GM20000 (cell line): Measurements from ENCODE around the gene NFIC.
"Not testable (repeated sequence)": the region's sequence is repeated elsewhere in the genome, so short reads cannot be mapped to it uniquely, and the experiment has no call there.

Source experiments
- DNase-seq: peaks from one replicate; pipeline ENCODE4 v3.0.0; 2012; ENCODE audit warnings: low spot score
- CTCF ChIP-seq: IDR thresholded peaks from 2 replicates; pipeline ENCODE4 v1.5.1; 2012; ENCODE audit warnings: mild to moderate bottlenecking, control low read depth; ENCODE audit errors: extremely low read depth, missing control alignments

Gene NFIC

GRCh38 chr19:3374369-3375112, 8.2 kb downstream of the NFIC start:
- DNase-seq, result no peak
- no peak for TF ChIP-seq CTCF

GRCh38 chr19:3375221-3376090, 9.1 kb downstream of the NFIC start:
- no peak for TF ChIP-seq CTCF
- no peak for DNase-seq

GRCh38 chr19:3376091-3376455, 9.7 kb downstream of the NFIC start:
- DNase-seq, result not testable (repeated sequence)

GRCh38 chr19:3378352-3379150, 12.2 kb downstream of the NFIC start:
- DNase-seq, result no peak
- no peak for TF ChIP-seq CTCF

GRCh38 chr19:3380829-3381228, 14.4 kb downstream of the NFIC start:
- TF ChIP-seq CTCF, result no peak
- DNase-seq, result no peak

- TF ChIP-seq CTCF, result no peak
- no peak for DNase-seq
Measured at GRCh38 chr19:3381701-3382372, 15.5 kb downstream of the NFIC start.

- DNase-seq, result no peak
- no peak for TF ChIP-seq CTCF
Measured at GRCh38 chr19:3382460-3383100, 16.2 kb downstream of the NFIC start.
